ENCODE results near the gene TCEAL5.
"Not testable (repeated sequence)": the region's sequence is repeated elsewhere in the genome, so short reads cannot be mapped to it uniquely, and the experiment has no call there.

TCEAL5 gene

DNA sequence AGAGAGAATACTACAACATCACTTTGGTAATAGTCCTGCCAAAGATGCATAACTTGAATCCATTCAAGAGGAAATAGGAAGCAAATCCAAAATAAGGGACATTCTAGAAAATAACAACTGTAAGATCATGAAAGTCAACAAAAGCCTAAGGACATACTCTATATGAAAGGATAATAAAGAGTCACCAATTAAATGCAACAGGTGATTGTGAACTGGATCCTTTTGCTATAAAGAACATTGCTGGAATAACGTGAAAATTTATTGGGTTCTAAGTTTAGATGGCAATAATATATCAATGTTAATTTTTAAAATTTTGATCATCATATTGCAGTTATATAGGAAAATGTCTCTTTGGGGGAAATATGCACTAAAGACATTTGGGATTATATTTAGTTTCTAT, 41.7 kb downstream of the TCEAL5 start:
- DNase-seq (ENCODE audit: low read depth in 2 of 2), result no peak

- DNase-seq (ENCODE audit: low read depth in 2 of 2), result no peak
Observed at GRCh38 chrX:103233263-103233662, 43.3 kb downstream of the TCEAL5 start.

DNA sequence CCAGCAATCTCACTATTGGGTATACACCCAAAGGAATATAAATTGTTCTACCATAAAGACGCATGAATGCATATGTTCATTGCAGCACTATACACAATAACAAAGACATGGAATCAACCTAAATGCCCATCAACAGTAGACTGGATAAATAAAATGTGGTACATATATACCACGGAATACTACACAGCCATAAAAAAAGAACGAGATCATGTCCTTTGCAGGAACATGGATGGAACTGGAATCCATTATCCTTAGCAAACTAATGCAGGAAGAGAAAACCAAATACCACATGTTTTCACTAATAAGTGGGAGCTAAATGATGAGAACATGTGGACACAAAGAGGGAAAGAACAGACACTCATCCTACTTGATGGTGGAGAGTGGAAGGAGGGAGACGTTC, 50.6 kb downstream of the TCEAL5 start:
- DNase-seq (ENCODE audit: low read depth in 2 of 2), result not testable (repeated sequence)

Data from fibroblast of skin of left quadriceps (primary cell).